ENCODE data around the gene ACOX1.

ACOX1 gene

GRCh38 chr17:75906143-75906884 is 72.7 kb downstream of the ACOX1 start:
- DNase-seq = no peak

GRCh38 chr17:75904749-75905521 is 74.0 kb downstream of the ACOX1 start, which contains the start of gene MRPL38:
MRPL38 (minus strand) TSS chr17:75904884; CDS start chr17:75904875, 9 bp downstream.
- peak; percentile 88 for DNase-seq

GRCh38 chr17:75902406-75902805 is 76.6 kb downstream of the ACOX1 start:
- DNase-seq = no peak

GRCh38 chr17:75901727-75902126 is 77.2 kb downstream of the ACOX1 start:
- DNase-seq = no peak

GRCh38 chr17:75900691-75901533 is 78.1 kb downstream of the ACOX1 start:
- no peak for DNase-seq

GRCh38 chr17:75899767-75900468 is 79.0 kb downstream of the ACOX1 start:
- no peak for DNase-seq

- DNase-seq = no peak
These were observed 79.6 kb downstream of the ACOX1 start for GRCh38 chr17:75899353-75899752.

GRCh38 chr17:75898791-75899190 is 80.2 kb downstream of the ACOX1 start:
- DNase-seq = no peak

- no peak for DNase-seq
These were observed 80.9 kb downstream of the ACOX1 start for GRCh38 chr17:75898065-75898464.

GRCh38 chr17:75897160-75898019 is 81.6 kb downstream of the ACOX1 start:
- DNase-seq = no peak

GRCh38 chr17:75896415-75897159 is 82.4 kb downstream of the ACOX1 start, which contains the start of gene TRIM65:
TRIM65 (minus strand) TSS chr17:75896951; CDS start chr17:75896937, 14 bp downstream.
- DNase-seq = peak; percentile 31

GRCh38 chr17:75895370-75896155 is 83.4 kb downstream of the ACOX1 start:
- peak; percentile 25 for DNase-seq

GRCh38 chr17:75894049-75894733 is 84.8 kb downstream of the ACOX1 start:
- no peak for DNase-seq

GRCh38 chr17:75893305-75894048 is 85.5 kb downstream of the ACOX1 start:
- DNase-seq = no peak

GRCh38 chr17:75892556-75893224 is 86.3 kb downstream of the ACOX1 start:
- DNase-seq = no peak

GRCh38 chr17:75891605-75892555 is 87.1 kb downstream of the ACOX1 start:
- DNase-seq = no peak
